ENCODE measurements around the gene PGS1.

GRCh38 chr17:78351449-78352006 lies 26.9 kb upstream of the PGS1 start:
- no peak for TF ChIP-seq EZH2 (IDR thresholded peaks at IDR 0.05; ENCODE audit: borderline replicate concordance, low read depth, low read length, poor library complexity, severe bottlenecking)
- TF ChIP-seq, protein P1, sequence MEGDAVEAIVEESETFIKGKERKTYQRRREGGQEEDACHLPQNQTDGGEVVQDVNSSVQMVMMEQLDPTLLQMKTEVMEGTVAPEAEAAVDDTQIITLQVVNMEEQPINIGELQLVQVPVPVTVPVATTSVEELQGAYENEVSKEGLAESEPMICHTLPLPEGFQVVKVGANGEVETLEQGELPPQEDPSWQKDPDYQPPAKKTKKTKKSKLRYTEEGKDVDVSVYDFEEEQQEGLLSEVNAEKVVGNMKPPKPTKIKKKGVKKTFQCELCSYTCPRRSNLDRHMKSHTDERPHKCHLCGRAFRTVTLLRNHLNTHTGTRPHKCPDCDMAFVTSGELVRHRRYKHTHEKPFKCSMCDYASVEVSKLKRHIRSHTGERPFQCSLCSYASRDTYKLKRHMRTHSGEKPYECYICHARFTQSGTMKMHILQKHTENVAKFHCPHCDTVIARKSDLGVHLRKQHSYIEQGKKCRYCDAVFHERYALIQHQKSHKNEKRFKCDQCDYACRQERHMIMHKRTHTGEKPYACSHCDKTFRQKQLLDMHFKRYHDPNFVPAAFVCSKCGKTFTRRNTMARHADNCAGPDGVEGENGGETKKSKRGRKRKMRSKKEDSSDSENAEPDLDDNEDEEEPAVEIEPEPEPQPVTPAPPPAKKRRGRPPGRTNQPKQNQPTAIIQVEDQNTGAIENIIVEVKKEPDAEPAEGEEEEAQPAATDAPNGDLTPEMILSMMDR (conservative IDR thresholded peaks at IDR 0.05; ENCODE audit: low read depth, low read length) = no peak
